ENCODE data around the gene FAM180B. TPM values are rescaled to one million over a fixed set of nuclear protein-coding genes. Genes with fewer than 3 reads are reported as not detected.

The FAM180B gene
- total RNA-seq, 2 donors from 2014 or later = 0.20 TPM; not detected in 1

DNA sequence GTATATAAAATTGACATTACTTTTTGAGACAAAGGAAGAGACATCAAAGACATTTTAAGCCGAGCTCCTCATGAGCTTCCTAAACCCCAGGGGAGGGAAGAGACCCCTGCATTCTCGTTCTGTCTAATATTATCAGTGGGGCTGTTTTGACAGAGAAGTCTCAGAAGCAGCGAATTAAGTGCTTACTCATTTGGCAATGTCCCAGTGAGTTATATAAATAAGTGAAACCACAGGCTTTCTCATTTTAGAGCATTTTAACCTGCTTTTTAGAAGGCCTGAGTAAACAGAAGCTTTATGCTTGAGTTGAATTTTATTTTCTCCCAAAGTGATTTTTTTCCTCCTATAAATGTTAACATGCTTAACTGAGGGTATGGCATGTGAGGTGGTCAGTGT is 30.9 kb downstream of the FAM180B start:
- H3K9me3 Mint-ChIP-seq = no peaks in the 10 kb centered on the region
- TF ChIP-seq, protein P1, sequence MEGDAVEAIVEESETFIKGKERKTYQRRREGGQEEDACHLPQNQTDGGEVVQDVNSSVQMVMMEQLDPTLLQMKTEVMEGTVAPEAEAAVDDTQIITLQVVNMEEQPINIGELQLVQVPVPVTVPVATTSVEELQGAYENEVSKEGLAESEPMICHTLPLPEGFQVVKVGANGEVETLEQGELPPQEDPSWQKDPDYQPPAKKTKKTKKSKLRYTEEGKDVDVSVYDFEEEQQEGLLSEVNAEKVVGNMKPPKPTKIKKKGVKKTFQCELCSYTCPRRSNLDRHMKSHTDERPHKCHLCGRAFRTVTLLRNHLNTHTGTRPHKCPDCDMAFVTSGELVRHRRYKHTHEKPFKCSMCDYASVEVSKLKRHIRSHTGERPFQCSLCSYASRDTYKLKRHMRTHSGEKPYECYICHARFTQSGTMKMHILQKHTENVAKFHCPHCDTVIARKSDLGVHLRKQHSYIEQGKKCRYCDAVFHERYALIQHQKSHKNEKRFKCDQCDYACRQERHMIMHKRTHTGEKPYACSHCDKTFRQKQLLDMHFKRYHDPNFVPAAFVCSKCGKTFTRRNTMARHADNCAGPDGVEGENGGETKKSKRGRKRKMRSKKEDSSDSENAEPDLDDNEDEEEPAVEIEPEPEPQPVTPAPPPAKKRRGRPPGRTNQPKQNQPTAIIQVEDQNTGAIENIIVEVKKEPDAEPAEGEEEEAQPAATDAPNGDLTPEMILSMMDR (conservative IDR thresholded peaks at IDR 0.05) = peak; percentile 6
- no peaks in the 10 kb centered on the region for H3K4me1 Mint-ChIP-seq
- H3K4me3 Mint-ChIP-seq = no peak overlapping the region
- H3K4me3 ChIP-seq (ENCODE audit: low read length) = no peak overlapping the region
- H3K36me3 ChIP-seq (ENCODE audit: control insufficient read depth, insufficient read depth, low read length) = peaks cover 46% of the 10 kb centered on the region
- no peaks in the 10 kb centered on the region for H3K27me3 Mint-ChIP-seq (ENCODE audit: insufficient read depth)
- H3K36me3 Mint-ChIP-seq (ENCODE audit: low read depth) = peaks cover 30% of the 10 kb centered on the region
- no peaks in the 10 kb centered on the region for H3K4me1 ChIP-seq (ENCODE audit: control insufficient read depth, insufficient read depth, low read length)
- no peaks in the 10 kb centered on the region for H3K9me3 ChIP-seq (ENCODE audit: control insufficient read depth, low read length)
- no peak overlapping the region for H3K27ac Mint-ChIP-seq
- WGBS, 2 experiments (ENCODE audit: insufficient coverage in 1 of 2, insufficient read length in 1 of 2) = 84 to 89% methylated on average over 2 to 3 of the region's 3 CpGs
- no peak overlapping the region for H3K9ac ChIP-seq (ENCODE audit: extremely low read depth, low read length, poor library complexity, severe bottlenecking)
- no peak overlapping the region for H3K27ac ChIP-seq (ENCODE audit: low read depth, low read length)
- DNase-seq = no peak
- no peaks in the 10 kb centered on the region for H3K27me3 ChIP-seq (ENCODE audit: control insufficient read depth, insufficient read depth, low read length, poor library complexity, severe bottlenecking)

DNA sequence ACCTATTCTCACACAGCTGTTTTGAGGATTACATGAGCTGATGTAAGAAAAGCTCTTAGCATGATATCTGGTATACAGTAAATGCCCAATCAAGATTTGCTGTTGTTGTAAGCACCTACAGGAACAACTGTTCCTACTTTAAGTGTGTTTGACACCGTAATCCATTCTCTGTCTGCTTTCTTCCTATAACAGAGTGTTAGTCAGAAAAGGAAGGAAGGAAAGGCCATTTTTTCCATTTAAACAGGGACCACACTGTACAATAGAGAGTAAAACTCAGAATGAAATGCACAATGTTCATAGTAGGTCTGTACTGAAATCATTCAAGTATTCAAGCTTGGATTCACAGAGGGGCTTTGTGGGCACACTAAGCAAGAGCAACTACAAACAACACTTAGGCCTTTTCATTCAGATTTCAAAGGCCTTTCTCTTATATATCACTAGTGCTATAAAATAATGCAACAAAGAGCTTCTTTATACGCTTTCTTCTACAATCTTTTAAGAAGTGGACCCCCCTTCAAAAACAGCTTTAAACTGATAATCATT is 34.4 kb downstream of the FAM180B start:
- no peak overlapping the region for H3K4me3 ChIP-seq (ENCODE audit: low read length)
- Mint-ChIP-seq H3K27me3 (ENCODE audit: insufficient read depth) (no peaks in the 10 kb centered on the region), H3K4me3 (no peak overlapping the region), H3K9me3 (no peaks in the 10 kb centered on the region), H3K27ac (no peak overlapping the region), H3K4me1 (no peaks in the 10 kb centered on the region), H3K36me3 (ENCODE audit: low read depth) (peaks cover 45% of the 10 kb centered on the region)
- 89 to 100% methylated on average over 2 of the region's 2 CpGs for WGBS, 2 experiments (ENCODE audit: insufficient coverage in 1 of 2, insufficient read length in 1 of 2)
- no peak overlapping the region for H3K9ac ChIP-seq (ENCODE audit: extremely low read depth, low read length, poor library complexity, severe bottlenecking)
- H3K36me3 ChIP-seq (ENCODE audit: control insufficient read depth, insufficient read depth, low read length) = peaks cover 75% of the 10 kb centered on the region
- TF ChIP-seq, protein P1 (conservative IDR thresholded peaks at IDR 0.05) = no peak
- H3K9me3 ChIP-seq (ENCODE audit: control insufficient read depth, low read length) = no peaks in the 10 kb centered on the region
- H3K4me1 ChIP-seq (ENCODE audit: control insufficient read depth, insufficient read depth, low read length) = no peaks in the 10 kb centered on the region
- DNase-seq = no peak
- peak overlapping the region; percentile 38 for H3K27ac ChIP-seq (ENCODE audit: low read depth, low read length)
- H3K27me3 ChIP-seq (ENCODE audit: control insufficient read depth, insufficient read depth, low read length, poor library complexity, severe bottlenecking) = no peaks in the 10 kb centered on the region

DNA sequence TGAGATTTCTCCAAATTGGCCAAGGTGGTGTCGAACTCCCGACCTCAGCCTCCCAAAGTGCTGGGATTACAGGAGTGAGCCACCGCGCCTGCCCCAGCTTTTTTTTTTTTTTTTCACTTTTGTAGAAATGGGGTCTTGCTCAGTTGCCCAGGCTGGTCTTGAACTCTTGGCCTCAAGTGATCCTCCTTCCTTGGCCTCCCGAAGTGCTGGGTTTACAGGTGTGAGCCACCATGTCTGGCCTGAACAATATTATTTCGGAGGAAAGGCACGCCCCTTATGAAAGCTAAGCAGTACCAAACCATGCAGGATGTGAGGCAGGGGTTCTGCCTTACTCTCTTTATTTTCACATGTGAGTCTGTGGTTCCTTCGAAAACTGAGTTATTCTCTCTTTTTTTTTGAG is 39.8 kb downstream of the FAM180B start:
- no peaks in the 10 kb centered on the region for H3K27me3 Mint-ChIP-seq (ENCODE audit: insufficient read depth)
- no peak overlapping the region for H3K4me3 Mint-ChIP-seq
- peaks cover 67% of the 10 kb centered on the region for H3K36me3 Mint-ChIP-seq (ENCODE audit: low read depth)
- no peak overlapping the region for H3K27ac Mint-ChIP-seq
- no peak overlapping the region for H3K4me3 ChIP-seq (ENCODE audit: low read length)
- peaks cover 86% of the 10 kb centered on the region for H3K36me3 ChIP-seq (ENCODE audit: control insufficient read depth, insufficient read depth, low read length)
- H3K4me1 Mint-ChIP-seq = no peaks in the 10 kb centered on the region
- H3K27me3 ChIP-seq (ENCODE audit: control insufficient read depth, insufficient read depth, low read length, poor library complexity, severe bottlenecking) = no peaks in the 10 kb centered on the region
- H3K9me3 ChIP-seq (ENCODE audit: control insufficient read depth, low read length) = no peaks in the 10 kb centered on the region
- no peak overlapping the region for H3K9ac ChIP-seq (ENCODE audit: extremely low read depth, low read length, poor library complexity, severe bottlenecking)
- H3K9me3 Mint-ChIP-seq = no peaks in the 10 kb centered on the region
- no peak for DNase-seq
- H3K4me1 ChIP-seq (ENCODE audit: control insufficient read depth, insufficient read depth, low read length) = no peaks in the 10 kb centered on the region
- TF ChIP-seq, protein P1 (conservative IDR thresholded peaks at IDR 0.05) = no peak
- H3K27ac ChIP-seq (ENCODE audit: low read depth, low read length) = no peak overlapping the region
- WGBS, 2 experiments (ENCODE audit: insufficient coverage in 1 of 2, insufficient read length in 1 of 2) = 93 to 97% methylated on average over 7 to 8 of the region's 8 CpGs

Measured in endodermal cell (in vitro differentiated cells).